ENCODE results near the gene SENP2.

- TF ChIP-seq EZH2 (IDR thresholded peaks at IDR 0.05; ENCODE audit: insufficient read depth, poor library complexity, severe bottlenecking) (no peak), EZH2phosphoT487 (IDR thresholded peaks at IDR 0.05; ENCODE audit: insufficient read depth, low read depth) (no peak)
Measured at GRCh38 chr3:185625784-185626183, 39.7 kb downstream of the SENP2 start.
